SK-N-MC (cell line): ENCODE measurements around the gene NEK1.
"Not testable (repeated sequence)": the region's sequence is repeated elsewhere in the genome, so short reads cannot be mapped to it uniquely, and the experiment has no call there.

Source experiments
- EZH2 ChIP-seq: fragments of 200-600 bp; sonication (generic); IDR thresholded peaks from one replicate; pipeline ENCODE4 v1.6.1; 2017; ENCODE audit warnings: antibody characterized with exemption
- FOXP2 ChIP-seq: optimal IDR thresholded peaks from 2 replicates; pipeline ENCODE3; 2011; ENCODE audit warnings: mild to moderate bottlenecking, moderate library complexity; ENCODE audit not compliant: insufficient read depth; ENCODE audit errors: extremely low read length, control extremely low read depth
- POLR2AphosphoS5 ChIP-seq: IDR thresholded peaks from 2 replicates; pipeline ENCODE4 v1.6.1; 2012; ENCODE audit warnings: mild to moderate bottlenecking, low read depth, low read length, borderline replicate concordance

DNA sequence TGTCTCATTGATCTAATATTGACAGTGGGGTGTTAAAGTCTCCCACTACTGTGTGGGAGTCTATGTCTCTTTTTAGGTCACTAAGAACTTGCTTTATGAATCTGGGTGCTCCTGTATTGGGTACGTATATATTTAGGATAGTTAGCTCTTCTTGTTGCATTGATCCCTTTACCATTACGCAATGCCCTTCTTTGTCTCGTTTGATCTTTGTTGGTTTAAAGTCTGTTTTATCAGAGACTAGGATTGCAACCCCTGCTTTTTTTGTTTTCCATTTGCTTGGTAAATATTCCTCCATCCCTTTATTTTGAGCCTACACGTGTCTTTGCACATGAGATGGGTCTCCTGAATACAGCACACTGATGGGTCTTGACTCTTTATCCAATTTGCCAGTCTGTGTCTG is 65.8 kb downstream of the NEK1 start:
- not testable (repeated sequence) for TF ChIP-seq POLR2AphosphoS5, EZH2, FOXP2
